HL-60 (cell line): ENCODE data around the gene SCGB1D2.

Experiments used
- CTCF ChIP-seq: IDR thresholded peaks from one replicate; pipeline ENCODE4 v1.5.1; 2011; ENCODE audit warnings: low read length, control low read depth, inconsistent platforms; ENCODE audit not compliant: insufficient read depth
- GABPA ChIP-seq: IDR thresholded peaks from 2 replicates; pipeline ENCODE4 v1.6.1; 2012; ENCODE audit warnings: low read depth
- POLR2AphosphoS5 ChIP-seq: IDR thresholded peaks from 2 replicates; pipeline ENCODE4 v1.6.1; 2012; ENCODE audit warnings: low read depth
- REST ChIP-seq: IDR thresholded peaks from 2 replicates; pipeline ENCODE4 v1.6.1; 2012; ENCODE audit warnings: low read depth; ENCODE audit not compliant: insufficient replicate concordance
- SPI1 ChIP-seq: IDR thresholded peaks from 2 replicates; pipeline ENCODE4 v1.6.1; 2012; ENCODE audit warnings: low read depth, mild to moderate bottlenecking, borderline replicate concordance

- TF ChIP-seq CTCF (no peak), REST (no peak), GABPA (no peak), SPI1 (no peak), POLR2AphosphoS5 (no peak)
Measured at GRCh38 chr11:62195945-62196344, 46.1 kb upstream of the SCGB1D2 start.
